Cardiac muscle cell (in vitro differentiated cells and primary cell): ENCODE data around the gene RBBP6. TPM values are rescaled to one million over a fixed set of nuclear protein-coding genes. Genes with fewer than 3 reads are reported as not detected.

Experiments
- DNase-seq, 2 donors: peaks; one replicate each; pipeline versions ENCODE4 v3.0.0 to v3.0.0-alpha.2; 2010 to 2017; ENCODE audit warnings: low read depth in 1 of 2, low spot score in 1 of 2
- H3K27ac ChIP-seq: fragments of 200-600 bp; sonication (generic); 2 replicates; pipeline ENCODE4 v1.5.1; 2016
- H3K27me3 ChIP-seq: fragments of 200-600 bp; sonication (generic); 2 replicates; pipeline ENCODE4 v1.6.0; 2016; ENCODE audit warnings: control low read depth
- H3K36me3 ChIP-seq: fragments of 200-600 bp; sonication (generic); 2 replicates; pipeline ENCODE4 v1.5.1; 2016; ENCODE audit warnings: control low read depth
- H3K4me1 ChIP-seq: fragments of 200-600 bp; sonication (generic); 2 replicates; pipeline ENCODE4 v1.8.1; 2017; ENCODE audit warnings: low read depth, mild to moderate bottlenecking, mixed run types
- H3K4me3 ChIP-seq: fragments of 200-600 bp; sonication (generic); 2 replicates; pipeline ENCODE4 v1.5.1; 2016; ENCODE audit warnings: mild to moderate bottlenecking
- H3K9me3 ChIP-seq: fragments of 200-600 bp; sonication (generic); 2 replicates; pipeline ENCODE4 v1.5.1; 2017; ENCODE audit warnings: low read depth, mild to moderate bottlenecking, control low read depth
- CTCF ChIP-seq: IDR thresholded peaks from 2 replicates; pipeline ENCODE4 v1.5.1; 2012; ENCODE audit warnings: low read depth, mild to moderate bottlenecking, low read length
- polyA plus RNA-seq: library from polyadenylated mRNA; unstranded; fragments of >200 nt; fragmentation: Nextera tagmentation; extraction: Ambion mirVana; gene quantifications from 2 replicates; pipeline ENCODE4 v1.2.1, GENCODE V29; 2016
- total RNA-seq: library from RNA; depleted of rRNA; stranded (reverse); fragments of >200 nt; gene quantifications from 2 replicates; pipeline ENCODE4 v1.2.3, GENCODE V29; 2016

RBBP6 gene
- total and polyA plus RNA-seq, 2 experiments from 2014 or later, result 82.5 to 145 TPM

- DNase-seq, result peak in 1 of 2 donors; percentile 41
These were observed 14.3 kb upstream of the RBBP6 start for GRCh38 chr16:24524855-24525677.

GRCh38 chr16:24525970-24526559 is 13.3 kb upstream of the RBBP6 start:
- Histone ChIP-seq H3K9me3 (no peaks in the 10 kb centered on the region), H3K4me1 (peaks cover 8% of the 10 kb centered on the region), H3K27ac (no peak overlapping the region), H3K4me3 (no peak overlapping the region), H3K36me3 (no peaks in the 10 kb centered on the region), H3K27me3 (no peaks in the 10 kb centered on the region)
- peak in 1 of 2 donors; percentile 60 for DNase-seq
- no peak for TF ChIP-seq CTCF

More at GRCh38 chr16:24524855-24525677, 14.3 kb upstream of the RBBP6 start:
- H3K9me3 ChIP-seq, result no peaks in the 10 kb centered on the region
- H3K4me3 ChIP-seq, result no peak overlapping the region
- no peaks in the 10 kb centered on the region for H3K36me3 ChIP-seq
- H3K27ac ChIP-seq, result no peak overlapping the region
- H3K27me3 ChIP-seq, result no peaks in the 10 kb centered on the region
- peaks cover 8% of the 10 kb centered on the region for H3K4me1 ChIP-seq
- no peak for TF ChIP-seq CTCF

GRCh38 chr16:24526701-24527495 is 12.5 kb upstream of the RBBP6 start:
- Histone ChIP-seq H3K36me3 (no peaks in the 10 kb centered on the region), H3K27ac (no peak overlapping the region), H3K4me1 (peaks cover 8% of the 10 kb centered on the region), H3K9me3 (no peaks in the 10 kb centered on the region), H3K27me3 (no peaks in the 10 kb centered on the region), H3K4me3 (no peak overlapping the region)
- no peak for TF ChIP-seq CTCF
- no peak for DNase-seq

- Histone ChIP-seq H3K36me3 (no peaks in the 10 kb centered on the region), H3K4me1 (no peaks in the 10 kb centered on the region), H3K27ac (no peak overlapping the region), H3K4me3 (no peak overlapping the region), H3K9me3 (no peaks in the 10 kb centered on the region), H3K27me3 (no peaks in the 10 kb centered on the region)
- no peak for DNase-seq
- TF ChIP-seq CTCF, result no peak
These were observed 8.2 kb upstream of the RBBP6 start for GRCh38 chr16:24531166-24531565.

- H3K4me1 ChIP-seq, result no peaks in the 10 kb centered on the region
- H3K9me3 ChIP-seq, result no peaks in the 10 kb centered on the region
- H3K27ac ChIP-seq, result no peak overlapping the region
- H3K27me3 ChIP-seq, result no peaks in the 10 kb centered on the region
- H3K4me3 ChIP-seq, result no peak overlapping the region
- H3K36me3 ChIP-seq, result no peaks in the 10 kb centered on the region
- DNase-seq, result no peak
- TF ChIP-seq CTCF, result no peak
These were observed 4.7 kb upstream of the RBBP6 start for GRCh38 chr16:24534620-24535019.
